Breast epithelium (tissue), 4 donors: Measurements from ENCODE around the gene FHOD1. TPM values are rescaled to one million over a fixed set of nuclear protein-coding genes. Genes with fewer than 3 reads are reported as not detected.

ENCODE experiments used
- DNase-seq, 2 donors: peaks; one replicate each; pipeline ENCODE4 v3.0.0-alpha.2; 2019; ENCODE audit warnings: low spot score in 2 of 2
- H3K27ac ChIP-seq, 2 donors: fragments of 200-600 bp; sonication (generic) in 1 of 2; one replicate each; pipeline ENCODE4 v1.5.1; 2016 to 2019; ENCODE audit warnings: mild to moderate bottlenecking in 1 of 2
- H3K27me3 ChIP-seq, 2 donors: fragments of 200-600 bp; sonication (generic) in 1 of 2; one replicate each; pipeline versions ENCODE4 v1.5.1 to v1.6.0; 2017 to 2019; ENCODE audit warnings: control low read depth in 1 of 2, mild to moderate bottlenecking in 1 of 2
- H3K36me3 ChIP-seq: fragments of 200-600 bp; one replicate; pipeline ENCODE4 v1.5.1; 2019
- H3K4me1 ChIP-seq, 2 donors: fragments of 200-600 bp; sonication (generic); one replicate each; pipeline ENCODE4 v1.5.1; 2016 to 2019; ENCODE audit warnings: control low read depth in 1 of 2
- H3K4me3 ChIP-seq, 3 donors: fragments of 200-600 bp; sonication (generic); 1 replicate in 2 of 3; 2 replicates in 1 of 3; pipeline ENCODE4 v1.5.1; 2016 to 2019; ENCODE audit warnings: mild to moderate bottlenecking in 3 of 3, moderate library complexity in 2 of 3
- H3K9me3 ChIP-seq, 2 donors: fragments of 200-600 bp; sonication (generic) in 1 of 2; one replicate each; pipeline ENCODE4 v1.5.1; 2016 to 2019; ENCODE audit warnings: control low read depth in 1 of 2
- CTCF ChIP-seq, 3 donors: fragments of 450-650 bp; IDR thresholded peaks; one replicate each; pipeline ENCODE4 v1.5.1; 2016 to 2017; ENCODE audit warnings: antibody characterized with exemption in 3 of 3, mild to moderate bottlenecking in 3 of 3, moderate library complexity in 3 of 3
- POLR2A ChIP-seq: fragments of 450-650 bp; IDR thresholded peaks from one replicate; pipeline ENCODE4 v1.6.1; 2016; ENCODE audit warnings: antibody characterized with exemption, mild to moderate bottlenecking, moderate library complexity
- POLR2AphosphoS5 ChIP-seq, 3 donors: sonication (generic); formaldehyde crosslinking; IDR thresholded peaks; one replicate each; pipeline ENCODE4 v1.6.1; 2017; ENCODE audit warnings: antibody characterized with exemption in 3 of 3
- intact Hi-C: fragments of 100-400 bp; cut with DNase I; formaldehyde crosslinking; loops from one replicate; pipeline ENCODE4 v1.15.1; 2023; ENCODE audit warnings: low total_unique reads
- total RNA-seq, 3 donors: library from RNA; depleted of rRNA; stranded (reverse); fragments of >200 nt; gene quantifications; one replicate each; pipeline ENCODE4 v1.1.0, GENCODE V29; 2016

The FHOD1 gene
- total RNA-seq, 3 donors from 2014 or later = 19.3 to 25.9 (median 22.6) TPM

- H3K9me3 ChIP-seq = no peaks in the 10 kb centered on the region
- H3K27me3 ChIP-seq = no peaks in the 10 kb centered on the region
- no peak overlapping the region for H3K4me3 ChIP-seq
- DNase-seq = no peak
- intact Hi-C loops = no loop called here
- TF ChIP-seq POLR2AphosphoS5 (IDR thresholded peaks at IDR 0.05) = no peak
- TF ChIP-seq CTCF (IDR thresholded peaks at IDR 0.05) = no peak
- no peak for TF ChIP-seq POLR2A
- H3K27ac ChIP-seq = no peak overlapping the region
- H3K4me1 ChIP-seq = no peaks in the 10 kb centered on the region
- H3K36me3 ChIP-seq = peaks cover 8% of the 10 kb centered on the region
Observed at GRCh38 chr16:67206838-67207248, 40.4 kb downstream of the FHOD1 start.

DNA sequence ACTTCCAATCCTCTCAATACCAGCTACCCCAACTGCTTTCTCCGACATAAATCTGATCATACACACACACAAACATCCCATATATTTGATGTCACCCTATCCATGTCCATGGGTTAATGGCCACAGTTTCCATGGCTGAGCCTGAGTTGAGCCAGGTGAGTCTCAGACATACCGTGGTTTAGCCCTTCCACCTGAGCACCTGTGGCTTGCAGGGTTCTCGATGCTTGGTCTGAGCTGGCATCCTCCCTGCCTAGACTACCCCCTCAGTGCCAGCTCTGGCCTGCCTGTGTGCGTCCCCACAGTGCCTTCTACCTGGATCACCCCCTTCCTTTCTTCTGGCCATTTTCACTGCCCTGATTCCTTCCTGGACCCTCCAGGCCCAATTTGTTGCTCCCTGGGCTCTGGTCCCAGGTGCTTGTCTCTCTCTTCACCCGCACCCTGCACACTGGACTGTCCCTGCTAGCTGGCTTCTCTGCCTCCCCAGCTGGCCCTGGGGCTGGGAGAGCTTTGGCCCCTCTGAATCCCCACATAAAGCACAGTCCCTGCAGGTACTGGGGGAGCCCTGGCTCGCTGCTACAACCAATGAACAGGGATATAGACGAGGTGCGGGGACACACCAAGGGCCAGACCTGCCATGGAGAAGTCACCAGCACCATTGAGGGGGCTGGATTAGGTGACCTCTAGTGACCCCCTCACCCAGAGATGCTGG, 41.0 kb downstream of the FHOD1 start:
- H3K36me3 ChIP-seq = peaks cover 8% of the 10 kb centered on the region
- no peak for DNase-seq
- H3K9me3 ChIP-seq = no peaks in the 10 kb centered on the region
- TF ChIP-seq POLR2AphosphoS5 (IDR thresholded peaks at IDR 0.05) = no peak
- TF ChIP-seq CTCF (IDR thresholded peaks at IDR 0.05) = no peak
- no peak for TF ChIP-seq POLR2A
- no peak overlapping the region for H3K27ac ChIP-seq
- intact Hi-C loops = no loop called here
- no peaks in the 10 kb centered on the region for H3K4me1 ChIP-seq
- H3K27me3 ChIP-seq = no peaks in the 10 kb centered on the region
- no peak overlapping the region for H3K4me3 ChIP-seq

DNA sequence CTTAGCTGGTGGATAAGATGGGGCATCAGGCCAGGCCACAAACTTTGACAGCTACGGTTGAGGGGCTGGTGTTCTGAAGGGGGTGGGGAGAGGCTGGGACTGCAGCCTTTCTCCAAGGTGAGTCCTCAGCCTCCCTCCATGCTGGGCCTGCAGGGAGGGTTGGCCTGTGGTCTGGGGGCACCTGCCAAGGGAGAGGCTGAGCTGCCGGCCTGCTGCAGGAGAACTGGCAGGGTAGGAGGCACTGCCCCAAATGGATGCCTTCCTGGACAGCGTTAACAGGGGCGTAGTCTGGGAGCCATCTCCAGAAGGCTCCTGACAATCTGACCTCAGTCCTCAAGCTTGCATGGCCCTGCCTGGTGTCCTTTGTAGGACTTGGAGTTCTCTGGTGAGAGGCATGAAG, 43.2 kb downstream of the FHOD1 start:
- Histone ChIP-seq H3K4me1 (no peaks in the 10 kb centered on the region), H3K36me3 (peaks cover 8% of the 10 kb centered on the region), H3K27me3 (no peaks in the 10 kb centered on the region), H3K27ac (no peak overlapping the region), H3K4me3 (no peak overlapping the region), H3K9me3 (no peaks in the 10 kb centered on the region)
- intact Hi-C loops = no loop called here
- DNase-seq = no peak
- TF ChIP-seq POLR2AphosphoS5 (IDR thresholded peaks at IDR 0.05) (no peak), POLR2A (no peak), CTCF (IDR thresholded peaks at IDR 0.05) (no peak)

DNA sequence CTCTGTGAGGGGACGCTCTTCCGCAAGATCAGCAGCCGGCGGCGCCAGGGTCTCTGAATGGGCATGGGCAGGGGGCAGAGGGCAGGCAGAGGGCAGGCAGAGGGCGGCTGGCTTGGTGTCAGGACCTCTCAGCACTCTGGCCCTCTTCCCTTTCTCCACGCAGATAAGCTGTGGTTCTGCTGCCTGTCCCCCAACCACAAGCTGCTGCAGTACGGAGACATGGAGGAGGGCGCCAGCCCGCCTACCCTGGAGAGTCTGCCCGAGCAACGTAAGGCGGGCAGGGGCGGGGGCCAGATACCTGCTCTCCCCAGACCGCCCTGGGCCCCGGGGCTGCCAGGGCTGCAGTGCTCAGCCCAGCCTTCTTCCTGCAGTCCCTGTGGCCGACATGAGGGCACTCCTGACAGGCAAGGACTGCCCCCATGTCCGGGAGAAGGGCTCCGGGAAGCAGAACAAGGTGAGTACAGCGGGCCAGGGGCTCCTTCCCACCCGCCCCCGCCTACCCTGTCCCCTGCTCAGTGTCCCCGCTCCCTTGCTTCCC, 44.3 kb downstream of the FHOD1 start:
- Histone ChIP-seq H3K27me3 (no peaks in the 10 kb centered on the region), H3K9me3 (no peaks in the 10 kb centered on the region), H3K4me1 (peaks cover 0 to 7% of the 10 kb centered on the region in 2 donors), H3K4me3 (no peak overlapping the region), H3K27ac (no peak overlapping the region), H3K36me3 (peaks cover 8% of the 10 kb centered on the region)
- intact Hi-C loops = no loop called here
- no peak for DNase-seq
- TF ChIP-seq CTCF (IDR thresholded peaks at IDR 0.05) = no peak
- no peak for TF ChIP-seq POLR2AphosphoS5 (IDR thresholded peaks at IDR 0.05)
- no peak for TF ChIP-seq POLR2A

DNA sequence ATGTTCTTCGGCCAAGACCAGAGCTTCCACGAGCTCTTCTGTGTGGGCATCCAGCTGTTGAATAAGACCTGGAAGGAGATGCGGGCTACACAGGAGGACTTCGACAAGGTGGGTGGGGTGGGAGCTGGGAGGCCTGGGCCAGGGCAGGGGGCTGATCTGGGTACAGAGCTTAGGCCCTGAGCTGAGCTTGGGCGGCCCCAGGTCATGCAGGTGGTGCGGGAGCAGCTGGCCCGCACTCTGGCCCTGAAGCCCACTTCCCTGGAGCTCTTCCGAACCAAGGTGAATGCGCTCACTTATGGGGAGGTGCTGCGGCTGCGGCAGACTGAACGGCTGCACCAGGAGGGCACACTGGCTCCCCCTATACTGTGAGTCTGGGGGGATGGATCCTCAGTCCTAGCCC, 44.9 kb downstream of the FHOD1 start:
- Histone ChIP-seq H3K9me3 (no peaks in the 10 kb centered on the region), H3K27ac (no peak overlapping the region), H3K4me3 (no peak overlapping the region), H3K36me3 (peaks cover 8% of the 10 kb centered on the region), H3K27me3 (no peaks in the 10 kb centered on the region), H3K4me1 (peaks cover 0 to 11% of the 10 kb centered on the region in 2 donors)
- no peak for DNase-seq
- no peak for TF ChIP-seq POLR2AphosphoS5 (IDR thresholded peaks at IDR 0.05)
- TF ChIP-seq POLR2A = no peak
- TF ChIP-seq CTCF (IDR thresholded peaks at IDR 0.05) = no peak
- intact Hi-C loops = no loop called here
